IMR-90 (cell line): ENCODE data around the gene C2CD4C. TPM values are rescaled to one million over a fixed set of nuclear protein-coding genes. Genes with fewer than 3 reads are reported as not detected.
A peak's percentile ranks its signal among the peaks of the same experiment; 100 is the strongest.

Experiments used
- ATAC-seq: fragments of 200-7000 bp; cut with Tn5 transposase; 2 replicates; pipeline ENCODE4 v1.9.1; 2020; ENCODE audit warnings: low read depth, mild to moderate bottlenecking, moderate library complexity
- BruUV-seq: library from RNA; stranded (reverse); fragments of 400-500 nt; replicated peaks from 2 replicates; lab custom pipeline; 2021; lab: Mats Ljungman, UMichigan
- CTCF ChIA-PET: fragments of 300-600 bp; formaldehyde crosslinking; extraction: SDS; loops from one replicate; lab custom pipeline; 2021; ENCODE audit warnings: antibody characterized with exemption; lab: Yijun Ruan, JAX
- POLR2A ChIA-PET: fragments of 300-600 bp; sonication (Branson Sonifier 250); formaldehyde crosslinking; loops from one replicate; lab custom pipeline; 2022; ENCODE audit warnings: antibody characterized with exemption; ENCODE audit not compliant: unreplicated experiment; lab: Charles Lee
- DNase-seq: peaks from one replicate; pipeline ENCODE4 v3.0.0; 2013
- H2AFZ ChIP-seq: replicated peaks from 2 replicates; pipeline ENCODE3; 2013; ENCODE audit warnings: low read length, mild to moderate bottlenecking; ENCODE audit not compliant: poor library complexity
- H2AK5ac ChIP-seq: 2 replicates; pipeline ENCODE4 v1.6.1; 2013; ENCODE audit warnings: low read depth, low read length, inconsistent platforms
- H2AK9ac ChIP-seq: replicated peaks from 2 replicates; pipeline ENCODE3; 2013; ENCODE audit warnings: mild to moderate bottlenecking, low read depth, low read length, moderate library complexity; ENCODE audit not compliant: poor library complexity
- H2BK120ac ChIP-seq: 2 replicates; pipeline ENCODE4 v1.6.1; 2013; ENCODE audit warnings: low read depth, low read length, inconsistent platforms
- H2BK15ac ChIP-seq: 3 replicates; pipeline ENCODE4 v1.6.1; 2013; ENCODE audit warnings: low read depth, low read length, inconsistent platforms
- H2BK20ac ChIP-seq: 2 replicates; pipeline ENCODE4 v1.6.1; 2013; ENCODE audit warnings: low read depth, mild to moderate bottlenecking, inconsistent platforms, low read length, moderate library complexity
- H2BK5ac ChIP-seq: 2 replicates; pipeline ENCODE4 v1.6.1; 2013; ENCODE audit warnings: mild to moderate bottlenecking, low read depth, low read length, inconsistent platforms; ENCODE audit not compliant: poor library complexity, severe bottlenecking
- H3K14ac ChIP-seq: replicated peaks from 2 replicates; pipeline ENCODE4 v1.6.1; 2013; ENCODE audit warnings: low read depth, low read length, inconsistent platforms
- H3K18ac ChIP-seq: 2 replicates; pipeline ENCODE4 v1.6.1; 2013; ENCODE audit warnings: low read depth, low read length, control low read depth
- H3K23ac ChIP-seq: 2 replicates; pipeline ENCODE4 v1.6.1; 2013; ENCODE audit warnings: low read depth, low read length, inconsistent platforms
- H3K27ac ChIP-seq: 2 replicates; pipeline ENCODE4 v1.5.1; 2013; ENCODE audit warnings: mild to moderate bottlenecking, control low read depth, low read length; ENCODE audit not compliant: insufficient read depth
- H3K27me3 ChIP-seq: 2 replicates; pipeline ENCODE4 v1.6.1; 2013; ENCODE audit warnings: low read length; ENCODE audit not compliant: control insufficient read depth, insufficient read depth
- H3K36me3 ChIP-seq: 2 replicates; pipeline ENCODE4 v1.6.1; 2013; ENCODE audit warnings: low read length, mixed read lengths; ENCODE audit not compliant: control insufficient read depth, insufficient read depth
- H3K4ac ChIP-seq: 2 replicates; pipeline ENCODE4 v1.6.1; 2013; ENCODE audit warnings: low read depth, low read length, inconsistent platforms
- H3K4me1 ChIP-seq: 2 replicates; pipeline ENCODE4 v1.6.1; 2013; ENCODE audit warnings: low read length, mixed read lengths; ENCODE audit not compliant: control insufficient read depth, insufficient read depth
- H3K4me2 ChIP-seq: 2 replicates; pipeline ENCODE4 v1.6.1; 2013; ENCODE audit warnings: low read depth, mild to moderate bottlenecking, control low read depth, low read length, moderate library complexity
- H3K4me3 ChIP-seq: 2 replicates; pipeline ENCODE4 v1.5.1; 2013; ENCODE audit warnings: low read depth, mild to moderate bottlenecking, control low read depth, low read length, moderate library complexity; ENCODE audit not compliant: insufficient read depth
- H3K56ac ChIP-seq: 2 replicates; pipeline ENCODE4 v1.6.1; 2013; ENCODE audit warnings: low read length, inconsistent platforms; ENCODE audit not compliant: insufficient read depth; ENCODE audit errors: extremely low read depth
- H3K79me1 ChIP-seq, 2 experiments: 2 replicates each; pipeline ENCODE4 v1.6.1; 2013; ENCODE audit warnings: low read length in 2 of 2, inconsistent platforms in 1 of 2, low read depth in 1 of 2
- H3K9ac ChIP-seq: 2 replicates; pipeline ENCODE4 v1.6.1; 2013; ENCODE audit warnings: low read depth, low read length, control low read depth
- H3K9me1 ChIP-seq: 2 replicates; pipeline ENCODE4 v1.6.1; 2013; ENCODE audit warnings: low read length, inconsistent platforms; ENCODE audit not compliant: insufficient read depth
- H3K9me3 ChIP-seq: 2 replicates; pipeline ENCODE4 v1.6.1; 2013; ENCODE audit warnings: low read length; ENCODE audit not compliant: control insufficient read depth, insufficient read depth
- H4K20me1 ChIP-seq: 2 replicates; pipeline ENCODE4 v1.6.1; 2013; ENCODE audit warnings: low read length, inconsistent platforms; ENCODE audit not compliant: insufficient read depth
- H4K5ac ChIP-seq: 2 replicates; pipeline ENCODE4 v1.6.1; 2013; ENCODE audit warnings: mild to moderate bottlenecking, low read depth, low read length, control low read depth
- H4K8ac ChIP-seq, 2 experiments: 2 replicates each; pipeline ENCODE4 v1.6.1; 2013; ENCODE audit warnings: low read depth in 2 of 2, low read length in 2 of 2, control low read depth in 1 of 2, inconsistent platforms in 1 of 2
- H4K91ac ChIP-seq: 2 replicates; pipeline ENCODE4 v1.6.1; 2013; ENCODE audit warnings: low read depth, low read length, inconsistent platforms; ENCODE audit not compliant: insufficient read depth
- CEBPB ChIP-seq: IDR thresholded peaks from 2 replicates; pipeline ENCODE4 v1.6.1; 2012; ENCODE audit warnings: low read depth, low read length, improper control_type of control experiment
- CHD1 ChIP-seq: IDR thresholded peaks from 2 replicates; pipeline ENCODE4 v1.6.1; 2012; ENCODE audit warnings: low read depth, low read length, improper control_type of control experiment
- ELK1 ChIP-seq: fragments of 150-350 bp; IDR thresholded peaks from 2 replicates; pipeline ENCODE4 v1.6.1; 2016; ENCODE audit warnings: low read depth, mild to moderate bottlenecking, low read length, moderate library complexity, borderline replicate concordance
- MXI1 ChIP-seq: IDR thresholded peaks from 2 replicates; pipeline ENCODE4 v1.6.1; 2012; ENCODE audit warnings: low read depth, mild to moderate bottlenecking, low read length, moderate library complexity, borderline replicate concordance
- POLR2A ChIP-seq: IDR thresholded peaks from 2 replicates; pipeline ENCODE4 v1.6.1; 2012; ENCODE audit warnings: mild to moderate bottlenecking, low read depth, low read length
- RCOR1 ChIP-seq: IDR thresholded peaks from 2 replicates; pipeline ENCODE4 v1.6.1; 2012; ENCODE audit warnings: mild to moderate bottlenecking, low read length, improper control_type of control experiment; ENCODE audit not compliant: insufficient replicate concordance
- RFX5 ChIP-seq: IDR thresholded peaks from 2 replicates; pipeline ENCODE4 v1.8.0; 2012; ENCODE audit warnings: low read depth, mild to moderate bottlenecking, low read length, moderate library complexity
- USF2 ChIP-seq: fragments of 150-350 bp; IDR thresholded peaks from 2 replicates; pipeline ENCODE4 v1.6.1; 2017; ENCODE audit warnings: mild to moderate bottlenecking, antibody characterized with exemption, low read length, low read depth
- WGBS, 2 experiments: methylation state at CpG; one replicate each; pipeline versions ENCODE4 v1.1.5 to v1.1.7; 2013; ENCODE audit warnings: missing lambda C conversion rate in 2 of 2; ENCODE audit not compliant: insufficient read length in 1 of 2; ENCODE audit errors: extremely low coverage in 2 of 2; 5-methylcytosine and 5-hydroxymethylcytosine counted together
- dilution Hi-C: fragments of 300-500 bp; cut with HindIII; formaldehyde crosslinking; loops from one replicate; pipeline ENCODE4 v1.14.3; 2018; ENCODE audit warnings: low sequenced_read_pairs; ENCODE audit not compliant: unreplicated experiment
- in situ Hi-C: fragments of 300-500 bp; cut with MboI; formaldehyde crosslinking; loops from 3 replicates; pipeline ENCODE4 v1.14.3; 2019; ENCODE audit warnings: low sequenced_read_pairs, inconsistent platforms, mixed read lengths
- intact Hi-C: fragments of 100-400 bp; cut with micrococcal nuclease; formaldehyde crosslinking; loops from 2 replicates; pipeline ENCODE4 v1.10.0; 2022
- polyA plus RNA-seq, 3 experiments: library from polyadenylated mRNA; depleted of rRNA; stranded (reverse); fragments of >200 nt; gene quantifications; 2 replicates each; pipeline ENCODE4 v1.2.3, GENCODE V29; 2012; ENCODE audit warnings: low replicate concordance in 1 of 3
- total RNA-seq: library from RNA; depleted of rRNA; stranded (reverse); fragments of >200 nt; gene quantifications from 2 replicates; pipeline ENCODE4 v1.2.3, GENCODE V29; 2012

C2CD4C gene
- total and polyA plus RNA-seq, 2 of the 4 experiments (the other 2 are of a cell fraction), result under 0.01 to 0.07 TPM

- Histone ChIP-seq H3K9ac (no peak overlapping the region), H3K18ac (no peak overlapping the region), H3K4me3 (no peak overlapping the region), H3K56ac (no peak overlapping the region), H2BK15ac (no peak overlapping the region), H3K79me1 (no peaks in the 10 kb centered on the region), H2BK20ac (no peak overlapping the region), H3K4me1 (no peaks in the 10 kb centered on the region), H3K14ac (no peak overlapping the region), H3K9me3 (peaks cover 7% of the 10 kb centered on the region; the same call in 1 of the 2 replicates), H3K23ac (no peak overlapping the region), H2BK5ac (no peak overlapping the region), H3K36me3 (no peaks in the 10 kb centered on the region), H4K20me1 (no peaks in the 10 kb centered on the region), H4K8ac (no peak overlapping the region), H4K5ac (no peak overlapping the region), H4K91ac (no peak overlapping the region), H3K27ac (no peak overlapping the region), H3K4me2 (no peak overlapping the region), H3K4ac (no peak overlapping the region), H3K9me1 (no peaks in the 10 kb centered on the region), H2BK120ac (no peak overlapping the region), H2AK9ac (no peak overlapping the region), H3K27me3 (peaks cover 10% of the 10 kb centered on the region), H2AFZ (peak overlapping the region; percentile 43), H2AK5ac (no peak overlapping the region)
- intact Hi-C loops (no loop called here), dilution Hi-C loops (no loop called here), in situ Hi-C loops (no loop called here)
- DNase-seq (no peak), ATAC-seq (no peak)
- ChIA-PET POLR2A (no interaction called here), CTCF (no interaction called here)
- no TSS peak for BruUV-seq
- 72% methylated on average over 5 of the region's 12 CpGs; no CpG with 5 or more reads in 1 of the 2 experiments for WGBS, 2 experiments
- TF ChIP-seq CEBPB (no peak), MXI1 (no peak), RFX5 (no peak), POLR2A (no peak), ELK1 (no peak), RCOR1 (no peak), USF2 (no peak), CHD1 (no peak)
Measured at GRCh38 chr19:389935-390289, 19.0 kb downstream of the C2CD4C start.
